ENCODE results near the gene TTC39A. TPM values are rescaled to one million over a fixed set of nuclear protein-coding genes. Genes with fewer than 3 reads are reported as not detected.

TTC39A gene
- polyA plus RNA-seq, 2 of the 4 experiments (the other 2 are of a cell fraction), result 1.4 to 6.2 TPM

- TF ChIP-seq MYC (IDR thresholded peaks at IDR 0.05; ENCODE audit: borderline replicate concordance, low read length), result no peak
Measured at GRCh38 chr1:51293898-51294515, 36.4 kb downstream of the TTC39A start (continued).

GRCh38 chr1:51290489-51290847, 39.9 kb downstream of the TTC39A start:
- Histone ChIP-seq H3K9me3 (no peaks in the 10 kb centered on the region), H3K4me3 (no peak overlapping the region), H3K27ac (no peak overlapping the region), H3K4me1 (no peaks in the 10 kb centered on the region), H3K4me2 (no peak overlapping the region)
- WGBS (ENCODE audit: missing lambda C conversion rate), result 94% methylated on average over 5 of the region's 5 CpGs
- POLR2A ChIA-PET, result no interaction called here
- CTCF ChIA-PET, result interaction anchor here (1.1 kb wide), 1 partner anchor 99 kb away, joined by 4 read pairs; no protein-coding TSS in a partner anchor
- no peak for DNase-seq (ENCODE audit: low read depth in 1 of 2, low spot score in 1 of 2)
- no peak for ATAC-seq
- no peak for FAIRE-seq
- no peak for TF ChIP-seq ELK1 (IDR thresholded peaks at IDR 0.05; ENCODE audit: low read depth, low read length)
- no peak for TF ChIP-seq BCL3 (IDR thresholded peaks at IDR 0.05)
- no peak for TF ChIP-seq RAD21 (conservative IDR thresholded peaks at IDR 0.05 in 1 of 2, IDR thresholded peaks at IDR 0.05 in 1 of 2)
- TF ChIP-seq ZC3H11A (IDR thresholded peaks at IDR 0.05), result no peak
- TF ChIP-seq FOXS1 (CRISPR knock-in tag; IDR thresholded peaks at IDR 0.05), result no peak
- TF ChIP-seq ZSCAN20 (CRISPR knock-in tag; IDR thresholded peaks at IDR 0.05), result no peak
- no peak for TF ChIP-seq ESRRA (IDR thresholded peaks at IDR 0.05; ENCODE audit: borderline replicate concordance, low read length)
- TF ChIP-seq RCOR1 (IDR thresholded peaks at IDR 0.05; ENCODE audit: low read depth, low read length), result no peak
- no peak for TF ChIP-seq HOXB5 (CRISPR knock-in tag; IDR thresholded peaks at IDR 0.05)
- no peak for TF ChIP-seq MYC (IDR thresholded peaks at IDR 0.05; ENCODE audit: borderline replicate concordance, low read length)
- no peak for TF ChIP-seq KDM1A (IDR thresholded peaks at IDR 0.05; ENCODE audit: low read depth)
- TF ChIP-seq ATOH8 (CRISPR knock-in tag; IDR thresholded peaks at IDR 0.05; ENCODE audit: low read depth), result no peak
- TF ChIP-seq EHMT2 (IDR thresholded peaks at IDR 0.05; ENCODE audit: low read depth), result no peak
- TF ChIP-seq SREBF2 (IDR thresholded peaks at IDR 0.05), result no peak
- TF ChIP-seq ZFP36 (IDR thresholded peaks at IDR 0.05; ENCODE audit: borderline replicate concordance, partially characterized antibody), result no peak
- TF ChIP-seq HOXA7 (CRISPR knock-in tag; IDR thresholded peaks at IDR 0.05), result no peak
- TF ChIP-seq JUN (IDR thresholded peaks at IDR 0.05), result no peak

GRCh38 chr1:51289676-51290488, 40.5 kb downstream of the TTC39A start:
- no peak for FAIRE-seq
- POLR2A ChIA-PET, result no interaction called here
- CTCF ChIA-PET, result interaction anchor here (1.1 kb wide), 1 partner anchor 98 kb away, joined by 4 read pairs; no protein-coding TSS in a partner anchor

More at GRCh38 chr1:51289676-51290488, 40.5 kb downstream of the TTC39A start:
- no peak for TF ChIP-seq RCOR1 (IDR thresholded peaks at IDR 0.05; ENCODE audit: low read depth, low read length)
- no peak for TF ChIP-seq HDAC2 (IDR thresholded peaks at IDR 0.05)
- no peak for TF ChIP-seq POLR2A (IDR thresholded peaks at IDR 0.05; ENCODE audit: low read length)
- TF ChIP-seq ZFP36 (IDR thresholded peaks at IDR 0.05; ENCODE audit: borderline replicate concordance, partially characterized antibody), result no peak
- TF ChIP-seq FOXS1 (CRISPR knock-in tag; IDR thresholded peaks at IDR 0.05), result no peak
- TF ChIP-seq CEBPB (IDR thresholded peaks at IDR 0.05), result no peak
- no peak for TF ChIP-seq CHD2 (IDR thresholded peaks at IDR 0.05; ENCODE audit: low read length, partially characterized antibody)
- TF ChIP-seq RARB (CRISPR knock-in tag; IDR thresholded peaks at IDR 0.05), result no peak
- TF ChIP-seq EHMT2 (IDR thresholded peaks at IDR 0.05; ENCODE audit: low read depth), result no peak
- TF ChIP-seq KDM5A (IDR thresholded peaks at IDR 0.05), result no peak
- no peak for TF ChIP-seq HOXB13 (CRISPR knock-in tag; IDR thresholded peaks at IDR 0.05; ENCODE audit: low read depth)
- no peak for TF ChIP-seq USF2 (IDR thresholded peaks at IDR 0.05)
- no peak for TF ChIP-seq MAFK (IDR thresholded peaks at IDR 0.05; ENCODE audit: partially characterized antibody)
- TF ChIP-seq ELK1 (IDR thresholded peaks at IDR 0.05; ENCODE audit: low read depth, low read length), result no peak
- Histone ChIP-seq H3K4me3 (no peak overlapping the region), H3K4me2 (no peak overlapping the region), H3K27ac (no peak overlapping the region), H3K4me1 (no peaks in the 10 kb centered on the region), H3K9me3 (no peaks in the 10 kb centered on the region)
- ATAC-seq (no peak), DNase-seq (ENCODE audit: low read depth in 1 of 2, low spot score in 1 of 2) (no peak)
- WGBS (ENCODE audit: missing lambda C conversion rate), result 79% methylated on average over 8 of the region's 8 CpGs
